H9 (cell line): ENCODE data around the gene ATP6V0B. TPM values are rescaled to one million over a fixed set of nuclear protein-coding genes. Genes with fewer than 3 reads are reported as not detected.

Experiments
- DNase-seq: peaks from one replicate; pipeline ENCODE4 v3.0.0-alpha.2; 2017
- H2AFZ ChIP-seq: one replicate; pipeline ENCODE4 v1.6.1; 2013; ENCODE audit warnings: mild to moderate bottlenecking, low read length, control low read depth, moderate library complexity
- H2AK5ac ChIP-seq: 2 replicates; pipeline ENCODE4 v1.6.1; 2013; ENCODE audit warnings: low read length, control low read depth, mixed read lengths; ENCODE audit not compliant: insufficient read length
- H2BK120ac ChIP-seq: one replicate; pipeline ENCODE4 v1.6.1; 2013; ENCODE audit warnings: low read depth, mild to moderate bottlenecking, low read length, control low read depth, inconsistent platforms; ENCODE audit not compliant: poor library complexity, severe bottlenecking
- H2BK12ac ChIP-seq: 2 replicates; pipeline ENCODE4 v1.6.1; 2013; ENCODE audit warnings: low read length, control low read depth, mixed read lengths, low read depth; ENCODE audit not compliant: insufficient read length
- H2BK15ac ChIP-seq: 2 replicates; pipeline ENCODE4 v1.6.1; 2013; ENCODE audit warnings: low read depth, low read length, control low read depth
- H2BK20ac ChIP-seq: one replicate; pipeline ENCODE4 v1.6.1; 2013; ENCODE audit warnings: low read depth, mild to moderate bottlenecking, low read length, control low read depth, inconsistent platforms; ENCODE audit not compliant: poor library complexity, severe bottlenecking
- H2BK5ac ChIP-seq: 2 replicates; pipeline ENCODE4 v1.6.1; 2013; ENCODE audit warnings: low read length, control low read depth, mixed read lengths; ENCODE audit not compliant: insufficient read length
- H3K14ac ChIP-seq: 2 replicates; pipeline ENCODE4 v1.6.1; 2013; ENCODE audit warnings: low read length, control low read depth; ENCODE audit not compliant: insufficient read depth
- H3K18ac ChIP-seq: 2 replicates; pipeline ENCODE4 v1.6.1; 2013; ENCODE audit warnings: low read depth, mild to moderate bottlenecking, mixed read lengths, low read length, control low read depth; ENCODE audit not compliant: insufficient read length
- H3K23ac ChIP-seq: 2 replicates; pipeline ENCODE4 v1.6.1; 2013; ENCODE audit warnings: low read length, control low read depth, mixed read lengths, low read depth; ENCODE audit not compliant: insufficient read length
- H3K23me2 ChIP-seq: 2 replicates; pipeline ENCODE4 v1.6.1; 2013; ENCODE audit warnings: low read depth, mild to moderate bottlenecking, mixed read lengths, low read length, control low read depth; ENCODE audit not compliant: insufficient read length, poor library complexity, severe bottlenecking
- H3K27ac ChIP-seq: 2 replicates; pipeline ENCODE4 v1.5.1; 2013; ENCODE audit warnings: low read length, control low read depth, mixed read lengths, low read depth; ENCODE audit not compliant: insufficient read length
- H3K27me3 ChIP-seq: 2 replicates; pipeline ENCODE4 v1.6.1; 2013; ENCODE audit warnings: low read length, control low read depth, inconsistent platforms; ENCODE audit not compliant: insufficient read depth
- H3K4ac ChIP-seq: 2 replicates; pipeline ENCODE4 v1.6.1; 2013; ENCODE audit warnings: low read depth, mild to moderate bottlenecking, control low read depth, inconsistent platforms, low read length, moderate library complexity
- H3K4me1 ChIP-seq: 2 replicates; pipeline ENCODE4 v1.6.1; 2013; ENCODE audit warnings: low read length, control low read depth, inconsistent platforms; ENCODE audit not compliant: insufficient read depth
- H3K4me2 ChIP-seq: 2 replicates; pipeline ENCODE4 v1.6.1; 2013; ENCODE audit warnings: low read length, control low read depth, mixed read lengths; ENCODE audit not compliant: insufficient read length, insufficient read depth
- H3K56ac ChIP-seq: 2 replicates; pipeline ENCODE4 v1.6.1; 2013; ENCODE audit warnings: low read depth, mild to moderate bottlenecking, mixed read lengths, low read length, control low read depth; ENCODE audit not compliant: insufficient read length
- H3K79me1 ChIP-seq: 2 replicates; pipeline ENCODE4 v1.6.1; 2013; ENCODE audit warnings: low read depth, mild to moderate bottlenecking, moderate library complexity, low read length, control low read depth, inconsistent platforms; ENCODE audit not compliant: insufficient read depth, poor library complexity, severe bottlenecking
- H3K79me2 ChIP-seq: 2 replicates; pipeline ENCODE4 v1.6.1; 2013; ENCODE audit warnings: low read length, control low read depth, inconsistent platforms; ENCODE audit not compliant: insufficient read depth
- H3K9ac ChIP-seq: 2 replicates; pipeline ENCODE4 v1.6.1; 2013; ENCODE audit warnings: low read length, control low read depth, mixed read lengths; ENCODE audit not compliant: insufficient read length; ENCODE audit errors: extremely low read depth
- H3K9me3 ChIP-seq: one replicate; pipeline ENCODE4 v1.6.1; 2013; ENCODE audit warnings: low read depth, low read length, inconsistent platforms; ENCODE audit not compliant: control insufficient read depth
- H3T11ph ChIP-seq: one replicate; pipeline ENCODE4 v1.6.1; 2013; ENCODE audit warnings: mild to moderate bottlenecking, low read length, control low read depth, inconsistent platforms
- H4K20me1 ChIP-seq: one replicate; pipeline ENCODE4 v1.6.1; 2013; ENCODE audit not compliant: control insufficient read depth, insufficient read length, insufficient read depth
- H4K5ac ChIP-seq: 2 replicates; pipeline ENCODE4 v1.6.1; 2013; ENCODE audit warnings: low read depth, mild to moderate bottlenecking, mixed read lengths, low read length, control low read depth; ENCODE audit not compliant: insufficient read length
- H4K8ac ChIP-seq: replicated peaks from 2 replicates; pipeline ENCODE4 v1.6.1; 2013; ENCODE audit warnings: low read length, control low read depth, mixed read lengths, low read depth; ENCODE audit not compliant: insufficient read length
- H4K91ac ChIP-seq: 2 replicates; pipeline ENCODE4 v1.6.1; 2013; ENCODE audit warnings: low read depth, mild to moderate bottlenecking, moderate library complexity, mixed read lengths, low read length, control low read depth; ENCODE audit not compliant: insufficient read length
- H3K27ac Mint-ChIP-seq, 3 experiments: 2 replicates in 2 of 3; 3 replicates in 1 of 3; pipeline ENCODE4 v1.8.0; 2020 to 2021; ENCODE audit warnings: mixed read lengths in 3 of 3, mild to moderate bottlenecking in 1 of 3, moderate library complexity in 1 of 3
- H3K27me3 Mint-ChIP-seq: 2 replicates; pipeline ENCODE4 v1.8.0; 2021; ENCODE audit warnings: low read depth, mild to moderate bottlenecking, moderate library complexity, mixed read lengths
- H3K36me3 Mint-ChIP-seq, 3 experiments: 2 replicates in 2 of 3; 3 replicates in 1 of 3; pipeline ENCODE4 v1.8.0; 2020 to 2021; ENCODE audit warnings: low read depth in 3 of 3, mixed read lengths in 3 of 3; ENCODE audit not compliant: insufficient read depth in 1 of 3
- H3K4me1 Mint-ChIP-seq, 2 experiments: 2 replicates each; pipeline ENCODE4 v1.8.0; 2020; ENCODE audit warnings: mixed read lengths in 2 of 2
- H3K4me3 Mint-ChIP-seq, 2 experiments: 2 replicates in 1 of 2; 3 replicates in 1 of 2; pipeline ENCODE4 v1.8.0; 2020 to 2021; ENCODE audit warnings: mild to moderate bottlenecking in 2 of 2, mixed read lengths in 2 of 2, moderate library complexity in 1 of 2
- H3K9me3 Mint-ChIP-seq, 2 experiments: 2 replicates in 1 of 2; 3 replicates in 1 of 2; pipeline ENCODE4 v1.8.0; 2020; ENCODE audit warnings: mild to moderate bottlenecking in 2 of 2, mixed read lengths in 2 of 2, moderate library complexity in 1 of 2
- CTCF ChIP-seq: fragments of 200-600 bp; sonication (generic); conservative IDR thresholded peaks from 3 replicates; pipeline ENCODE4 v1.8.0; 2021; ENCODE audit warnings: antibody characterized with exemption, mild to moderate bottlenecking
- WGBS: extraction: QIAGEN DNeasy Blood & Tissue Kit; methylation state at CpG from one replicate; pipeline ENCODE4 v1.1.7; 2013; ENCODE audit warnings: missing lambda C conversion rate, low lambda C conversion rate, mixed read lengths; ENCODE audit not compliant: insufficient read length; ENCODE audit errors: extremely low coverage; 5-methylcytosine and 5-hydroxymethylcytosine counted together
- total RNA-seq: library from RNA; stranded (reverse); gene quantifications from 2 replicates; pipeline ENCODE4 v1.2.1, GENCODE V29; 2021

Gene ATP6V0B
- total RNA-seq, 1 experiment from 2014 or later: 131 TPM

- no peak overlapping the region for H3K14ac ChIP-seq
- H3K27ac Mint-ChIP-seq: peak overlapping the region in 1 of 3 experiments; percentile 48; a peak in 1 of 7 replicates
- no peak overlapping the region for H3T11ph ChIP-seq
- no peak for DNase-seq
- peaks cover 0 to 5% of the 10 kb centered on the region in 2 experiments; a peak in 1 of 4 replicates for H3K4me1 Mint-ChIP-seq
- H3K23ac ChIP-seq: no peak overlapping the region
- no peak overlapping the region for H3K27ac ChIP-seq
- no peak overlapping the region for H2AFZ ChIP-seq
- H2BK120ac ChIP-seq: no peak overlapping the region
- no peaks in the 10 kb centered on the region for H3K9me3 ChIP-seq
- H3K27me3 Mint-ChIP-seq: no peaks in the 10 kb centered on the region; the same call in 1 of the 2 replicates
- H2BK20ac ChIP-seq: no peak overlapping the region
- H4K91ac ChIP-seq: no peak overlapping the region
- no peaks in the 10 kb centered on the region for H3K9me3 Mint-ChIP-seq
- H3K36me3 Mint-ChIP-seq: peaks cover 8 to 46% (median 30%) of the 10 kb centered on the region in 3 experiments
- no peaks in the 10 kb centered on the region for H4K20me1 ChIP-seq
- no peak overlapping the region for H2BK12ac ChIP-seq
- no peak overlapping the region for H4K5ac ChIP-seq
- H4K8ac ChIP-seq: no peak overlapping the region
- H3K4me3 Mint-ChIP-seq: no peak overlapping the region
- H3K4me1 ChIP-seq: no peaks in the 10 kb centered on the region
- no peak overlapping the region for H3K18ac ChIP-seq
- H3K56ac ChIP-seq: no peak overlapping the region
- H3K23me2 ChIP-seq: no peaks in the 10 kb centered on the region
- H2BK15ac ChIP-seq: no peak overlapping the region
- no peak overlapping the region for H2AK5ac ChIP-seq
- WGBS: no CpG with 5 or more reads among the region's 8 CpGs
- H2BK5ac ChIP-seq: no peak overlapping the region
- H3K4me2 ChIP-seq: no peak overlapping the region
- no peaks in the 10 kb centered on the region for H3K79me2 ChIP-seq
- TF ChIP-seq CTCF: no peak
- H3K4ac ChIP-seq: no peak overlapping the region
- no peak overlapping the region for H3K9ac ChIP-seq
- no peaks in the 10 kb centered on the region for H3K79me1 ChIP-seq
- no peaks in the 10 kb centered on the region for H3K27me3 ChIP-seq
Measured at GRCh38 chr1:44000122-44000665, 25.4 kb downstream of the ATP6V0B start.
